Hematopoietic multipotent progenitor cell treated with erythropoietin and hydrocortisone succinate and interleukin-3 and kit ligand, for 15 days (in vitro differentiated cells): Measurements from ENCODE around the gene IL2RG.

ENCODE experiments used
- DNase-seq: peaks from one replicate; pipeline ENCODE4 v3.0.0-alpha.2; 2015; ENCODE audit warnings: low spot score

The IL2RG gene

GRCh38 chrX:71107762-71108360, 3.5 kb downstream of the IL2RG start:
- no peak for DNase-seq

- no peak for DNase-seq
These were observed 4.1 kb downstream of the IL2RG start for GRCh38 chrX:71107245-71107644.

- no peak for DNase-seq
These were observed 5.0 kb downstream of the IL2RG start, which contains the start of gene CXorf65 for GRCh38 chrX:71106427-71106826. CXorf65 (minus strand) TSS chrX:71106740; CDS start chrX:71106556, 184 bp downstream.

- no peak for DNase-seq
These were observed 5.7 kb downstream of the IL2RG start for GRCh38 chrX:71105628-71106027.

- no peak for DNase-seq
These were observed 8.0 kb downstream of the IL2RG start for GRCh38 chrX:71103110-71103983.

- DNase-seq, result no peak
These were observed 9.1 kb downstream of the IL2RG start for GRCh38 chrX:71102292-71102691.

- DNase-seq, result no peak
These were observed 10.5 kb downstream of the IL2RG start for GRCh38 chrX:71100581-71101505.

GRCh38 chrX:71099736-71100135, 11.6 kb downstream of the IL2RG start:
- no peak for DNase-seq

- DNase-seq, result no peak
These were observed 12.3 kb downstream of the IL2RG start for GRCh38 chrX:71098951-71099506.

GRCh38 chrX:71098302-71098701, 13.1 kb downstream of the IL2RG start:
- DNase-seq, result peak; percentile 75

GRCh38 chrX:71096760-71097032, 14.7 kb downstream of the IL2RG start:
- DNase-seq, result no peak

GRCh38 chrX:71095981-71096759, 15.2 kb downstream of the IL2RG start:
- DNase-seq, result peak; percentile 62

GRCh38 chrX:71095555-71095980, 15.8 kb downstream of the IL2RG start, which contains the start of gene FOXO4:
FOXO4 (plus strand) TSS chrX:71095851; CDS start chrX:71096529, 678 bp downstream.
- peak; percentile 88 for DNase-seq

GRCh38 chrX:71095033-71095432, 16.3 kb downstream of the IL2RG start:
- DNase-seq, result no peak

- no peak for DNase-seq
These were observed 20.1 kb downstream of the IL2RG start for GRCh38 chrX:71091263-71091662.

- DNase-seq, result no peak
These were observed 25.5 kb downstream of the IL2RG start for GRCh38 chrX:71085900-71086299.

- no peak for DNase-seq
These were observed 28.6 kb downstream of the IL2RG start for GRCh38 chrX:71082822-71083221.

GRCh38 chrX:71082124-71082647, 29.2 kb downstream of the IL2RG start:
- no peak for DNase-seq

- DNase-seq, result no peak
These were observed 29.9 kb downstream of the IL2RG start for GRCh38 chrX:71081330-71082123.

- no peak for DNase-seq
These were observed 40.8 kb downstream of the IL2RG start for GRCh38 chrX:71070531-71070930.
